ENCODE results near the gene TBX21. TPM values are rescaled to one million over a fixed set of nuclear protein-coding genes. Genes with fewer than 3 reads are reported as not detected.
A peak's percentile ranks its signal among the peaks of the same experiment; 100 is the strongest.

TBX21 gene
- polyA plus RNA-seq, 3 donors, result 0.05 to 0.16 (median 0.13) TPM

DNA sequence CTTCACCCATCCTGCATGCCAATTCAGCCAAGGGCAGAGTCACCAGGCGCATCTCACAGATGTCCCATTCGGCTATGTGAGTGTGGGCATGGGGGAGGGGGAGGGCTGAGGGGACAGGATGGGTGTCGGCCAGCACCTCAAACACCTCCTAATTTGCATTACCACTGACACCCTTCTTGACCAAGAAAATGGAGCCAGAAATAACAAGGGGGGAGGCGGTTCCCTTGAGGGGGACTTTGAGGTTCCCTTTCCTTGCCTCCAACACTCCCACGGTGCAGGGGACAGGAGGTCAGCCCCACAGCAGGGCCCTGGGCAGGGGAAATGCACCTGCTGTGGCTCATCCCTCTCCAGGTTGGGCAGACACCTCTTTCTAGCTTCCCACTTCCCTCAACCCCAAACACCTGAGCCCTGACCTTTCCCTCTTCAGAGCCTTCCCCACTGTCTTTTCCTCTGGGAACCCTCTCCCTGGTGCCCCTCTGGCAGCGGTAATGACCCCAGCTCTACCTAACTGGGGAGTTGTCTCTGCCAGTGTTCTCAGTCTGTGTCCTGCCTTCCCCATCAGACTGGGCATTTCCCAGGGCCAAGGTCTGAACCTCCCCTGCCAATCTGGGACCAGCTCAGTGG lies 18.2 kb upstream of the TBX21 start:
- no peaks in the 10 kb centered on the region for H3K9me3 ChIP-seq (replicated peaks in 1 of 2; ENCODE audit: control insufficient read depth in 1 of 2, insufficient read depth in 1 of 2, low read length in 2 of 2)
- H3K4me1 Mint-ChIP-seq, result peaks cover 22% of the 10 kb centered on the region
- H3K9me3 Mint-ChIP-seq, result peaks cover 0 to 1% (median 0%) of the 10 kb centered on the region in 7 donors
- peaks cover 8 to 26% of the 10 kb centered on the region in 2 donors for H3K27me3 ChIP-seq (ENCODE audit: control insufficient read depth in 2 of 2, insufficient read depth in 2 of 2, low read length in 2 of 2)
- peaks cover 0 to 3% of the 10 kb centered on the region in 2 donors for H3K36me3 Mint-ChIP-seq
- H3K36me3 ChIP-seq (replicated peaks in 1 of 2; ENCODE audit: control insufficient read depth in 1 of 2, insufficient read depth in 2 of 2, low read length in 2 of 2), result no peaks in the 10 kb centered on the region
- no peak overlapping the region for H3K4me3 ChIP-seq (replicated peaks in 1 of 3; ENCODE audit: low read depth in 2 of 3, low read length in 3 of 3)
- WGBS (ENCODE audit: insufficient coverage), result 62% methylated on average over 2 of the region's 6 CpGs
- H2AFZ ChIP-seq (ENCODE audit: insufficient read depth, low read depth, low read length, poor library complexity, severe bottlenecking), result no peak overlapping the region
- no peaks in the 10 kb centered on the region for H4K20me1 ChIP-seq (ENCODE audit: insufficient read depth, low read length)
- no peak overlapping the region for H3K4me3 Mint-ChIP-seq
- TF ChIP-seq, protein P1, sequence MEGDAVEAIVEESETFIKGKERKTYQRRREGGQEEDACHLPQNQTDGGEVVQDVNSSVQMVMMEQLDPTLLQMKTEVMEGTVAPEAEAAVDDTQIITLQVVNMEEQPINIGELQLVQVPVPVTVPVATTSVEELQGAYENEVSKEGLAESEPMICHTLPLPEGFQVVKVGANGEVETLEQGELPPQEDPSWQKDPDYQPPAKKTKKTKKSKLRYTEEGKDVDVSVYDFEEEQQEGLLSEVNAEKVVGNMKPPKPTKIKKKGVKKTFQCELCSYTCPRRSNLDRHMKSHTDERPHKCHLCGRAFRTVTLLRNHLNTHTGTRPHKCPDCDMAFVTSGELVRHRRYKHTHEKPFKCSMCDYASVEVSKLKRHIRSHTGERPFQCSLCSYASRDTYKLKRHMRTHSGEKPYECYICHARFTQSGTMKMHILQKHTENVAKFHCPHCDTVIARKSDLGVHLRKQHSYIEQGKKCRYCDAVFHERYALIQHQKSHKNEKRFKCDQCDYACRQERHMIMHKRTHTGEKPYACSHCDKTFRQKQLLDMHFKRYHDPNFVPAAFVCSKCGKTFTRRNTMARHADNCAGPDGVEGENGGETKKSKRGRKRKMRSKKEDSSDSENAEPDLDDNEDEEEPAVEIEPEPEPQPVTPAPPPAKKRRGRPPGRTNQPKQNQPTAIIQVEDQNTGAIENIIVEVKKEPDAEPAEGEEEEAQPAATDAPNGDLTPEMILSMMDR (IDR thresholded peaks at IDR 0.05), result no peak
- no peak overlapping the region for H3K27ac Mint-ChIP-seq
- H3K79me2 ChIP-seq (ENCODE audit: insufficient read depth, low read length), result no peaks in the 10 kb centered on the region
- H3K9ac ChIP-seq (ENCODE audit: insufficient read depth, low read length, poor library complexity, severe bottlenecking), result no peak overlapping the region
- no peak overlapping the region for H3K27ac ChIP-seq (ENCODE audit: low read depth in 1 of 2, low read length in 2 of 2)
- DNase-seq, result no peak
- peaks cover 5 to 19% of the 10 kb centered on the region in 2 donors for H3K4me1 ChIP-seq (ENCODE audit: control insufficient read depth in 1 of 2, insufficient read depth in 2 of 2, low read length in 2 of 2)
- peaks cover 31 to 41% (median 35%) of the 10 kb centered on the region in 3 donors for H3K27me3 Mint-ChIP-seq (ENCODE audit: low read depth in 3 of 3)
- intact Hi-C loops (cut with micrococcal nuclease), result no loop called here
- H3K4me2 ChIP-seq (replicated peaks; ENCODE audit: extremely low read depth, low read length, poor library complexity, severe bottlenecking), result no peak overlapping the region

DNA sequence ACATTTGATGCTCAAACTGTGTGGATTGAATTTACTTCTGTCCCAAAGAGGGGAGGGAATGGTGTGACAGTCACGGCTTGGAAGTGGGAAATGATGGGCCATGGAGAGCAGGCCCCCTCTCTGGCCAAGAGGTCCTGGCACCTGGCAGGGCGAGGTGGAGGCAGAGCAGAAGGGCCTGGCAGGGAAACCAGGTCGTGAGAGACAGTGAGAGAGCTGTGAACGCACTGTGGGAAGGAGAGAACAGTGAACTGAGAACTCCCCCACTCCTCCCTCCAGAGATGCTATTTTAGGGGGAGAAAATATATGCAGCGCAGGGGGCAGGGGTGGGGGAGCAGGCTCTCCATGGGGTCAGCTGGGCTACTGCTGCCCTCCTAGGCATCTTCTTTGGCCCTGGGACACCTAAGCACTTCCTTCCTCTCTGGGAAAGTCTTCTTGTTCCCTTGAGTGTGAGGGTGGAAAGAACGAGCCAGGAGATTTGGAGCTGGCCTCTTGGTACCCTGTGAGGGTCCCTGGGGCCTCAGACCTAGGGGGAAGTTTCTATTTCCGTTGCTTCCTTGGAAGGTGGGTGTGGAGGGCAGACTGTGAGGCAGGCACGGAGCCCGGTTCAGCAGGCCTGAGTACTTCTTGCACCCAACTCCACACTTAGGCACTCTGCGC lies 17.2 kb upstream of the TBX21 start:
- no peak for DNase-seq
- no peaks in the 10 kb centered on the region for H3K9me3 ChIP-seq (replicated peaks in 1 of 2; ENCODE audit: control insufficient read depth in 1 of 2, insufficient read depth in 1 of 2, low read length in 2 of 2)
- Mint-ChIP-seq H3K4me1 (peaks cover 27% of the 10 kb centered on the region), H3K27me3 (ENCODE audit: low read depth in 3 of 3) (peaks cover 40 to 50% (median 42%) of the 10 kb centered on the region in 3 donors), H3K9me3 (peaks cover 0 to 1% (median 0%) of the 10 kb centered on the region in 7 donors), H3K36me3 (peaks cover 0 to under 1% of the 10 kb centered on the region in 2 donors), H3K4me3 (peak overlapping the region in 1 of 2 donors; percentile 24), H3K27ac (peak overlapping the region in 1 of 7 donors; percentile 46)
- H3K79me2 ChIP-seq (ENCODE audit: insufficient read depth, low read length), result no peaks in the 10 kb centered on the region
- H3K27ac ChIP-seq (ENCODE audit: low read depth in 1 of 2, low read length in 2 of 2), result no peak overlapping the region
- no peaks in the 10 kb centered on the region for H4K20me1 ChIP-seq (ENCODE audit: insufficient read depth, low read length)
- no peak overlapping the region for H3K4me3 ChIP-seq (replicated peaks in 1 of 3; ENCODE audit: low read depth in 2 of 3, low read length in 3 of 3)
- no peak overlapping the region for H3K9ac ChIP-seq (ENCODE audit: insufficient read depth, low read length, poor library complexity, severe bottlenecking)
- no CpG with 5 or more reads among the region's 10 CpGs for WGBS (ENCODE audit: insufficient coverage)
- H3K4me1 ChIP-seq (ENCODE audit: control insufficient read depth in 1 of 2, insufficient read depth in 2 of 2, low read length in 2 of 2), result peaks cover 5 to 20% of the 10 kb centered on the region in 2 donors
- no peak overlapping the region for H2AFZ ChIP-seq (ENCODE audit: insufficient read depth, low read depth, low read length, poor library complexity, severe bottlenecking)
- TF ChIP-seq, protein P1 (IDR thresholded peaks at IDR 0.05), result no peak
- intact Hi-C loops (cut with micrococcal nuclease), result no loop called here
- H3K27me3 ChIP-seq (ENCODE audit: control insufficient read depth in 2 of 2, insufficient read depth in 2 of 2, low read length in 2 of 2), result peaks cover 15 to 35% of the 10 kb centered on the region in 2 donors
- H3K36me3 ChIP-seq (replicated peaks in 1 of 2; ENCODE audit: control insufficient read depth in 1 of 2, insufficient read depth in 2 of 2, low read length in 2 of 2), result no peaks in the 10 kb centered on the region
- no peak overlapping the region for H3K4me2 ChIP-seq (replicated peaks; ENCODE audit: extremely low read depth, low read length, poor library complexity, severe bottlenecking)

Measured in CD14-positive monocyte (primary cell).